GM19395 (cell line): Measurements from ENCODE around the gene IFNA5.
A peak's percentile ranks its signal among the peaks of the same experiment; 100 is the strongest.

Experiments
- ATAC-seq: cut with Tn5 transposase; IDR thresholded peaks from one replicate; pipeline ENCODE4 v1.9.1; 2021; ENCODE audit warnings: mild to moderate bottlenecking, moderate library complexity; ENCODE audit not compliant: unreplicated experiment

The IFNA5 gene

GRCh38 chr9:21294904-21295538, 10.1 kb downstream of the IFNA5 start:
- peak; percentile 93 for ATAC-seq

GRCh38 chr9:21294364-21294774, 10.7 kb downstream of the IFNA5 start:
- peak; percentile 53 for ATAC-seq

DNA sequence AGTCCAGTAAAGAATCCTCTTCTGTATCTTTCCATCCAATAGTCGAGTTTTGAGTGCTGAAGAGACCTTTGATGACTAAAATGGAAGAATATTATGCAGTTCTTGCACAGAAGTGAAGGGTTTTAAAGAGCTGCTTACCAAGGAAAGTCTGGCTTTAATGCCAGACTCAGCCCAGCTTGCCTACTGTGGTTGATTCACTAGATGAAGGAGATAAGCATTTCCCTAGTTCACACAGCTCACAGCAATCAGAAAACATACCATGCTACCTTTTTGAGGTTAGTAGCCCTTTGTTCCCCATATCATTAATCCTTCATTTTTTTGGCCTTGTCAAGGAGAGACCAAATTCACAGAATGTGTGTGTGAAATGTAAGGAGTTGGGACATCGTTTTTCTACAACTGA, 15.3 kb downstream of the IFNA5 start:
- no peak for ATAC-seq

DNA sequence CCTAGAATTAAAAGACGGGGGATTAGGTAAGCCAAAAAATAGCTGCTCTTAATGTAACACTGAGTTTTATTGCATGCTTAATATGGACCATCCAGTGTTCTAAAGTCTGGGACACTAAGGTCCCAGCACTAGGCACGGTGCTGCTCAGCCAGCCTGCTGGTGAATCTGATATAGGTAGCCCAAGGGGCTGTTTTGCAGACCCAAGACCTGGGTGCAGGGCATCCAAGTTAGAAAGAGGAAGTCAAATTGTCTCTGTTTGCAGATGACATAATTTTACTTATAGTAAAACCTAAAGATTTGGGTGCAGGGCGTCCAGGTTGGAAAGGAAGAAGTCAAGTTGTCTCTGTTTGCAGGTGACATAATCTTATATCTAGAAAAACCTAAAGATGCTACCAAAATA, 17.8 kb downstream of the IFNA5 start:
- no peak for ATAC-seq

GRCh38 chr9:21286659-21287058, 18.5 kb downstream of the IFNA5 start:
- ATAC-seq, result no peak

DNA sequence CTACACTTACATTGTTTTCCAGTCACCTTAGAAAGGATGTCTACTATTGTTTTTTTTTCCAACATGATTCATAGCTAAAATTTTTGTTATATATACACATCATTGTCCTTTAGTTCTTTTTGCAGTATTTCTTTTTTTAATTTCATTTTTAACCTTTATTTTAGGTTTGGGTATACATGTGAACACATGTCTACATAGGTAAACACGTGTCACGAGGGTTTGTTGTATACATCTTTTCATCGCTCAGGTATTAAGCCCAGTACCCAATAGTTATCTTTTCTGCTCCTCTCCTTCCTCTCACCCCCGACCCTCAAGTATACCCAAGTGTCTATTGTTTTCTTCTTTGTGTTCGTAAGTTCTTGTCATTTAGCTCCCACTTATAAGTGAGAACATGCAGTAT, 19.0 kb downstream of the IFNA5 start:
- ATAC-seq, result no peak

DNA sequence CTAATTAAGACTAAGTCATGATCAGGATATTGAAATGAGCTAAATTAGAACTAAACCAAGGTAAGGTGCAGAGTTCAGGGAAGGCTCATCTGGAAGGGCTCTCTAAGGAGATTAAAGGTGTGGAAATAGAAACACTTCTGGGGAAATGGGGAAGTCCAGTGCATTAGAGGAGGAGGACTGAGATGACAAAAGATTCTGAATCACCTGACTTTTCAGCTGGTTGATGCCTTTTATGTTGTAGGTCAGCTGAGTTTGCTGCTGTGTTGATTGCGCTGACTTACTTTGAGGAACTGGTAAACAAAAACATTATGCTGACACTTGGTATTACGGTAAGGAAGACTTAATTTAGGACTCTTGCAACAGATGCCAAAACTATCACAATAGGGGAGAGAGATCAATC, 23.8 kb downstream of the IFNA5 start:
- ATAC-seq, result no peak

- ATAC-seq, result peak; percentile 12
These were observed 36.8 kb downstream of the IFNA5 start for GRCh38 chr9:21268347-21268657.

GRCh38 chr9:21267485-21268346, 37.4 kb downstream of the IFNA5 start:
- peak; percentile 75 for ATAC-seq

- peak; percentile 42 for ATAC-seq
These were observed 38.2 kb downstream of the IFNA5 start for GRCh38 chr9:21266733-21267484.

GRCh38 chr9:21265421-21266189, 39.5 kb downstream of the IFNA5 start:
- no peak for ATAC-seq

DNA sequence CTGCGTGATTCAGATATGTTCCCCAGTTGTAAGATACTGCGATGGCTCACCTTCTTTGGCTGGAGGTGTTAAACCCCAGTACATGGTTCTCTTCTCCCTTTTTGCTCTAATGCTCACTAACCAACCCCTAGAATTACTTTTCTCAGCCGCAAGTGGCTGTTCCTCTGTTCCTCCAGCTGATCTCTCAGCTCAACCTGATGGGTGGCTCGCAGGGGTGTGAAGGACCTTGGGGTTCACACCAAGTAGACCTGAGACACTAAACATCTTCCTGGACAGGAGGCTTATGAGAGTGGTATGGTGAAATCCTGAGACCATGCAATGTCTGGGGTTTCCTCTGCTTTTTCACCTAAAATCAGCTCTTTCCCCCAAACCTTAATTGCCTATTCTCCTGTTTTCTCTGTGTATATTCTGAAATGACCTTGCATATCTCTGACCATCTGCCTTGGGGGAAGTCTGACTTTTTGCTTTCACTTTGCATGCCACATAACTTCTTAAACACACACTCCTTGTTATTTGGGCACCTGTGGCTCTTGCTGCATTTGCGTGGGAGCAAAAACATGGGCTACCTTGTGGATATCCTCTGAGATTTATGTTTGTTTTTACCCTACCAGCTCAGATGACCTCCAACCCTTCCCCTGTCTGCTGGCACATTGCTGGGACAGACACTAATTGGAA, 49.4 kb downstream of the IFNA5 start:
- no peak for ATAC-seq
